HG02973 (cell line): ENCODE data around the gene FRMPD1.

Experiments used
- ATAC-seq: cut with Tn5 transposase; IDR thresholded peaks from one replicate; pipeline ENCODE4 v1.9.1; 2021; ENCODE audit warnings: moderate library complexity; ENCODE audit not compliant: unreplicated experiment

FRMPD1 gene

GRCh38 chr9:37625758-37626147 is 25.0 kb upstream of the FRMPD1 start:
- no peak for ATAC-seq

- ATAC-seq = no peak
Measured at GRCh38 chr9:37626708-37627292, 24.0 kb upstream of the FRMPD1 start.

GRCh38 chr9:37632479-37632878 is 18.3 kb upstream of the FRMPD1 start:
- no peak for ATAC-seq

GRCh38 chr9:37635808-37636207 is 14.9 kb upstream of the FRMPD1 start:
- no peak for ATAC-seq

- ATAC-seq = no peak
Measured at GRCh38 chr9:37636511-37637448, 14.0 kb upstream of the FRMPD1 start.

DNA sequence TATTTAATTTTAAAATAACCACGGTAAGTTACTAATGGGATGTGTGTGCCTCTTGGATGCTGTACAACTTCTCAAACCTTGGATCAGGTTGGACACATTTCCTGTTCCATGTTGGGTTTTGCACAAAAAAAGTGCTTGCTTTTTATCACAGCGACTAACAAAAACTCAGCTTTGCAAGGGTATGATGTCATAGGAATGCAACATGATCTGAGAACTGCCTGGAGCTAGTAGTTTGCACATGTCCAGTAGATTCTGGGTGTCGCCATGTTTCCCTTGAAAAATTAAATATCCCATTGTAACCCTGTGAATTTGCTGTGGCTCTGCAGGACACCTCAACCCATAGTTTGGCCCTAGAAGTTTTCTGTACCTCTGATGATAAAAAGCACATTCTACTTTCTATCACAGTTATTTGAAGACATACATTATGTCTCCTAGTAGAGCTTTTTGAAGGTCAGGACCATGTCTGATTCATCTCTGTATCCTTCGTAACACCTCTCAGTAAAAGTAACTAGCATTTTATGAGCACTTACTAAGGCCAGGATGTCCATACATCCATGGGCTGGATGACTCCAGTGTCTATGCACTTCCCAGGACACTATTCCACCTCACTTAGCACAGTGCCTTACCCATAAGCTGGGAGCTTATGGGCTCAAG is 11.5 kb upstream of the FRMPD1 start:
- no peak for ATAC-seq

DNA sequence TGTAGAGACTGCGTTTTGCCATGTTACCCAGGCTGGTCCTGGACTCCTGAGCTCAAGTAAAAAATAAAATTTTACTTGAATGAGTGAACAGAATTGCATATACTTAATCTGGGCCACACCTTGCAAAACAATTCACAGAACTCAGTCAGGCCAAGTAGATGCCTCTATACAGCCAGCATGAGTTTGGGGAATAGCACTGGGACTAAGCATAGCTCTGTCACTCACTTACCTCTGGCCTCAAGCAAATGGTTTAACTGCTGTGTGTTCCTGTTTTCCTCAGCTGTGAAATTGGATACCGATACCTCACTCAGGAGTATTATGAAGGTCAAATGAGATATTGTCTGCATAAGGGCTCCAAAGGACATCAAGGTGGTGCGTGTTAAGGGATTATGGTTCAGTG is 10.9 kb upstream of the FRMPD1 start:
- ATAC-seq = no peak

DNA sequence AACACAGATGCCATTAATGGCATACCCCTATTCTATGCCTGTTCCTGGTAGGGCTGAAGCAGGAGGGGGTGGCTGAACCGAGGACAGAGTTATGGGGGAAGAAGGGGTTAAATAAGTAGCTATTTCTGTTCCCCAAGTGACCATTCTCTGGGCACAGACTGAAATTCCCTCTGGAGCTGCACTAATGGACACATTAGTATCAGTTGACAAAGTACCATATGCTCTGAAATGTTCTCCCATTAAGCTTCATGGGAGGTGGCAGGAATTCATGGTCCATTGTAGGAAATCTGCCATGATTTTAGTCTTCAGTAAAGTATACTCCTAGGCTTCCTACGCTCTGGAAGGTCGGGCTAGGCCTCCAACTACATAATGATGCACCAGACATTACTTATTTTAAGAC is 10.5 kb upstream of the FRMPD1 start:
- no peak for ATAC-seq

GRCh38 chr9:37641331-37641730 is 9.4 kb upstream of the FRMPD1 start:
- no peak for ATAC-seq

DNA sequence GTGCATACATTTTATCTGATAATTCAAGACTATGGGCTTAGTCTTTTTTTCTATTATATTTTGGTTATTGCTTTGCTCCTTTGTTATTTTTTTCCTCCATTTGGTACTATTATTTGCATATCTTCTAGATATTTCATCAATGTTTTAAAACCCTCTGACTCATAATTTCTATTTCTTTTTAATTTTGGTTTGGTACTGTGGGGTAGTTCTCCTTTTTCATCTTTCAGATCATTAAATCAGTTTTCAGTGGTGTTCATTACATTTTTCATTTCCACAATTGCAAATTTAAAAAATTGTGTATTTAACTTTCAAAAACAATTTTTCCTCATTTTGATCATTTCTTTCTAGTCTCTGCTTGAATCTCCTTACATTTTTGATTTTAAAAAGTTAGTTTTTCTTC is 7.5 kb upstream of the FRMPD1 start:
- ATAC-seq = no peak

DNA sequence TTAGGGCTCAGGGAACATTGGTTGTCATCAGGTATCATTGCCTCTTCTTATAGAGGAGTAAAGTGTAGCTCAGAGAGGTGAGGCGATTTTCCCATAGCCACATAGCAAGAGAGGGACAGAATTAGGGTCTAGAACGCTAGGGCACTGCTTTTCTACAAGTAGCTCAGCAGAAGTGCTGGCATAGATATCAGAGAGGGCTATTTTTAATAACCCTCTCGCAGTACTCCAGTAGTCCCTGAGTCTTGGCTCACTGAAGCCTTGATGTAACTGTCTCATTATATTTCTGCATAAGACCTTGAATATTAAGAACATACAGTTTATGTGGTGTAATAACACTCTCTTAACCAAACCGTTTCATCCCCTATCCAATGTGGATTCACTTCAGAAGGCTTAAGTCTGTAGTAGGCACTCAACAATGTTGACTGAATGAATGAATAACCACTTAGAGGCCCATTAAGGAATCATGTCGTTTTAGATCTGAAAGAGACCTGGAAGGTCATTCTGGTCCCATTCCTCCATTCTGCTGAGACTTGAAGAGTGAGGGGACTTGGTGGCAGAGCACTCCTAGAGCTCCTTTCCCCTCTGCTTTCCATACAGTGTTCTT is 4.7 kb upstream of the FRMPD1 start:
- ATAC-seq = no peak

- ATAC-seq = no peak
Measured at GRCh38 chr9:37650299-37650872, 368 bp upstream of the FRMPD1 start.

DNA sequence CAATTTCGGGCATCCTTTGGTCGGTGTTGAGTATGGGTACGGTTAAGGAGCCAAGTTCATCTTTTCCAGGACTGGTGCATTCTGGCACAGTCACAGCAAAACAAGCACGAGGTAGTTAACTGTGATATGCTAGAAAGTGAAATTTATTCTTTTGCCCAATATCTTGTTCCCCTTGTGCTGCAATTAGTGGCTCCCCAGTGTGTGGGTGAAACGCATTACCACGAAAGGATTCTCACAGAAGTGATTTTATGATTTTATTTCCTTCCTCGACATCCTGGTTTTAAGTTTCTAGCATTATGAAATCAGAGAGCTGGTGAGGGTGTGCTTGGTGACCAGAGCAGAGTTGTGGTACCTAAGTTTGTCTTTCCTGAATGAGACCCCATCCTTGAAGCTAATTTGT is 1.5 kb downstream of the FRMPD1 start:
- no peak for ATAC-seq

GRCh38 chr9:37653385-37653784 is 2.6 kb downstream of the FRMPD1 start:
- ATAC-seq = no peak

DNA sequence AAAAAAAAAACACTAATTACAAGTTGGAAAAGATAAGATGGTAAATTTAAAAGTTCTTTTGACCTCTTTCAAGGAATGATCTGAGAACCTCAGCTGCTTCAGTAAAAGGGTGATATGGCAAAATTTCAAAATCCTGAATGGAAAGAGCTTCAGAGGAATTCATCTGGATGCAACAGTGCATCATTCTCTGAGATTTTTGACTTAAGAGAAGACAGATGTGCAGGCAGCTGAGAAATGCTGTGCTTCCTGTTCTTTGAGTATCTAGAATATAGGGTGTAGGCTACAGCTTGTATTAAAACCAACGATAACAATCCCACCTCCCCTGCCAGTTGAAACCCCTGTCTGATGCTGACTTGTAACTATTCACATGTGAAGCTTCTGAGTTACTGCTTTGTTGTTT is 6.2 kb downstream of the FRMPD1 start:
- no peak for ATAC-seq

GRCh38 chr9:37660691-37661090 is 9.9 kb downstream of the FRMPD1 start:
- ATAC-seq = no peak

- ATAC-seq = no peak
Measured at GRCh38 chr9:37663926-37664325, 13.2 kb downstream of the FRMPD1 start.

DNA sequence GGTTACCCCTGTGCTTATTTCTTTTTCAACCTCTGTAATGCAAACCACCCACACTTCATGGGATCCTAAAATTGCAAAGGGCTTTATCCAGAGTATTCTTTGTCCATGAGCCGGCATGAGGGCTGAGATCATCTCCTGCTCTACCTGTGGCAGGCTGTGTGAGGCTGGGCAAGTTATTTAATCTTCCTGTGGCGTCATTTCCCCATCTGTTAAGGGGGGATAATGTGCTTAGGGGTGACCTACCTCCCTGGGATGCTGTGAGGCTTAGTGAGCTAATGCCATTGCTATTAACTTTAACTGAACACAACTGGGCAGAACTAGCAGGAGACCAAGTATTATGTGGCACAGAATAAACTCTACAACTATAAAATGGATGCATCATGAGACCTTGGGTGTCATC is 17.0 kb downstream of the FRMPD1 start:
- no peak for ATAC-seq

DNA sequence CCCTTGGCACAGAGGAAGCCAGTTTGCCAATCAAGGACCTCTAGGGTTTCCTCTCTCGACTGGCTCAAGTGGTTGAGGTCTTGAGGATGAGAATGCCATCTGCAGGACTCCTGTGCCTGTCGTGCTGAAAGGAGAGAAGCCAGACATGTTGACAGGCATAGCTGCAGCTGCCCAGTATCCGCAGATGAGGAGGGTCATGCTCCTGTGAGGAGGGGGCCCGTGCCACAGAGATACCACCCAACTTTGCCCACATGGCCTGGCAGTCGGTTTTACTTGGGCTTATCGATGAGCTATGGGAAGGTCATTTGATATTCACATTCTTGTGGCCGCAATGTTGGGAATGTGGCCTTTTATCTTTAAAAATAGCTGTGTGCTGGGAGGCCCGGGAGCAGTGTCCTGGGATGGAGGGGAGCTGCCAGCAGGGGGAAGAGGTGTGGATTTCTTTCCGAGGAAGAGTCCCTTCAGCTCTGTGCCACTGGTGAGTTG is 17.4 kb downstream of the FRMPD1 start:
- ATAC-seq = no peak

DNA sequence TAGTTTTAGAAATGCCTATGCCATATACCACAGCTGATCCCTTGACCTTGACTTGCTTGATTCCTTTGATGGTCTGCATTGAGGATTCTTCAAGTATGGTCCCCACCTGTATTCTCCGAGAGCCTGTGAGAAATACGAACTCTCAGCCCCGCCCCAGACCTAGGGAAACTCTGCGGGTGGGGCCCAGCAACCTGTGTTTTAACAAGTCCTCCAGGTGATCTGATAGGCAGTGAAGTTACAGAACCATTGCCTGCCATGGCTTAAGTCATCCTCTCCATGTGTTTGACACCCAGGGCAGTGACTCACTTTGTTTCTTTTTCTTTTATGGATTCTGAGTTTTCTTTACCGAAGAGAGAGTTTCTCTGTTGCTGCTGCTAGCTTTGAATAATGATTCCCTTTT is 18.5 kb downstream of the FRMPD1 start:
- ATAC-seq = no peak

GRCh38 chr9:37675661-37676060 is 24.9 kb downstream of the FRMPD1 start:
- ATAC-seq = no peak
